GM19238 (cell line): Measurements from ENCODE around the gene CCDC184.

Experiments
- DNase-seq: peaks from one replicate; pipeline ENCODE4 v3.0.0; 2011; ENCODE audit warnings: low spot score; ENCODE audit not compliant: insufficient read length

Gene CCDC184

GRCh38 chr12:48179466-48179865, 4.0 kb upstream of the CCDC184 start:
- DNase-seq: no peak

GRCh38 chr12:48180424-48180823, 3.0 kb upstream of the CCDC184 start:
- DNase-seq: no peak

- DNase-seq: no peak
These were observed 2.5 kb upstream of the CCDC184 start for GRCh38 chr12:48180857-48181495.

- DNase-seq: no peak
These were observed 813 bp upstream of the CCDC184 start for GRCh38 chr12:48182631-48183030.

- DNase-seq: no peak
These were observed 568 bp downstream of the CCDC184 start for GRCh38 chr12:48183876-48184548.

GRCh38 chr12:48184549-48184922, 1.1 kb downstream of the CCDC184 start:
- no peak for DNase-seq

GRCh38 chr12:48185181-48185919, 1.9 kb downstream of the CCDC184 start:
- no peak for DNase-seq

GRCh38 chr12:48187916-48188695, 4.7 kb downstream of the CCDC184 start:
- no peak for DNase-seq

- peak; percentile 29 for DNase-seq
These were observed 6.1 kb downstream of the CCDC184 start for GRCh38 chr12:48189331-48190125.

- no peak for DNase-seq
These were observed 7.7 kb downstream of the CCDC184 start for GRCh38 chr12:48191096-48191495.

- DNase-seq: no peak
These were observed 9.4 kb downstream of the CCDC184 start for GRCh38 chr12:48192861-48193260.

GRCh38 chr12:48193623-48194022, 10.2 kb downstream of the CCDC184 start:
- DNase-seq: no peak

- no peak for DNase-seq
These were observed 11.4 kb downstream of the CCDC184 start for GRCh38 chr12:48194799-48195201.

GRCh38 chr12:48197549-48197970, 14.1 kb downstream of the CCDC184 start:
- DNase-seq: no peak

- peak; percentile 84 for DNase-seq
These were observed 14.7 kb downstream of the CCDC184 start for GRCh38 chr12:48197971-48198671.

- no peak for DNase-seq
These were observed 15.2 kb downstream of the CCDC184 start for GRCh38 chr12:48198672-48198971.

- no peak for DNase-seq
These were observed 15.5 kb downstream of the CCDC184 start for GRCh38 chr12:48198985-48199384.

- no peak for DNase-seq
These were observed 16.4 kb downstream of the CCDC184 start for GRCh38 chr12:48199774-48200221.

- no peak for DNase-seq
These were observed 17.6 kb downstream of the CCDC184 start for GRCh38 chr12:48201091-48201490.

GRCh38 chr12:48201516-48201915, 18.1 kb downstream of the CCDC184 start:
- no peak for DNase-seq
